Brain microvascular endothelial cell (primary cell): Measurements from ENCODE around the gene CUX1.
"Not testable (repeated sequence)": the region's sequence is repeated elsewhere in the genome, so short reads cannot be mapped to it uniquely, and the experiment has no call there.

Experiments
- DNase-seq: peaks from one replicate; pipeline ENCODE4 v3.0.0-alpha.2; 2020
- H3K27ac ChIP-seq: fragments of 250-450 bp; sonication (Bioruptor Pico); 2 replicates; pipeline ENCODE4 v1.5.1; 2020; ENCODE audit warnings: mild to moderate bottlenecking, moderate library complexity
- H3K27me3 ChIP-seq: fragments of 250-450 bp; sonication (Bioruptor Pico); replicated peaks from 2 replicates; pipeline ENCODE4 v1.5.1; 2020; ENCODE audit warnings: mild to moderate bottlenecking
- H3K36me3 ChIP-seq: fragments of 250-450 bp; sonication (Bioruptor Pico); replicated peaks from 2 replicates; pipeline ENCODE4 v1.5.1; 2020; ENCODE audit warnings: mild to moderate bottlenecking
- H3K4me3 ChIP-seq: 2 replicates; pipeline ENCODE4 v1.5.1; 2011; ENCODE audit warnings: low read depth, mild to moderate bottlenecking, control low read depth, low read length, moderate library complexity
- in situ Hi-C: cut with HindIII; loops from 2 replicates; pipeline ENCODE4 v1.10.0; 2017; ENCODE audit warnings: low sequenced_read_pairs, low pct_ligation_motif_present
- TF ChIP-seq, protein P1 (sequence below): IDR thresholded peaks from 2 replicates; pipeline ENCODE4 v1.5.1; 2011; ENCODE audit warnings: low read depth, mild to moderate bottlenecking, moderate library complexity, low read length, control low read depth, inconsistent platforms; ENCODE audit errors: missing control alignments

CUX1 gene

DNA sequence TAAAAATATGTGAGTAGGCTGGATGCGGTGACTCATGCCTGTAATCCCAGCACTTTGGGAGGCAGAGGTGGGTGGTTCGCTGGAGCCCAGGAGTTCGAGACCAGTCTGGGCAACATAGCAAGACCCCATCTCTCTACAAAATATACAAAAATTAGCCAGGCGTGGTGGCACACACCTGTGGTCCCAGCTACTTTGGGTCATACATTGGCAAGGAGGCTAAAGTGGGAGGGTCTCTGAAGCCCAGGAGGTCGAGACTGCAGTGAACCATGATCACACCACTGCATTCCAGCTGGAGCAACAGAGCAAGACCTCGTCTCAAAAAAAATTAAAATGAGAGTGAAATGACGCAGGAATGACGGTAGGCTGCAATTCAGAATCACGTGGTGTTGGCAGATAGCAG, 404.5 kb downstream of the CUX1 start:
- in situ Hi-C loops = no loop called here
- H3K27ac ChIP-seq = no peak overlapping the region
- H3K36me3 ChIP-seq = no peaks in the 10 kb centered on the region
- no peaks in the 10 kb centered on the region for H3K27me3 ChIP-seq
- TF ChIP-seq, protein P1, sequence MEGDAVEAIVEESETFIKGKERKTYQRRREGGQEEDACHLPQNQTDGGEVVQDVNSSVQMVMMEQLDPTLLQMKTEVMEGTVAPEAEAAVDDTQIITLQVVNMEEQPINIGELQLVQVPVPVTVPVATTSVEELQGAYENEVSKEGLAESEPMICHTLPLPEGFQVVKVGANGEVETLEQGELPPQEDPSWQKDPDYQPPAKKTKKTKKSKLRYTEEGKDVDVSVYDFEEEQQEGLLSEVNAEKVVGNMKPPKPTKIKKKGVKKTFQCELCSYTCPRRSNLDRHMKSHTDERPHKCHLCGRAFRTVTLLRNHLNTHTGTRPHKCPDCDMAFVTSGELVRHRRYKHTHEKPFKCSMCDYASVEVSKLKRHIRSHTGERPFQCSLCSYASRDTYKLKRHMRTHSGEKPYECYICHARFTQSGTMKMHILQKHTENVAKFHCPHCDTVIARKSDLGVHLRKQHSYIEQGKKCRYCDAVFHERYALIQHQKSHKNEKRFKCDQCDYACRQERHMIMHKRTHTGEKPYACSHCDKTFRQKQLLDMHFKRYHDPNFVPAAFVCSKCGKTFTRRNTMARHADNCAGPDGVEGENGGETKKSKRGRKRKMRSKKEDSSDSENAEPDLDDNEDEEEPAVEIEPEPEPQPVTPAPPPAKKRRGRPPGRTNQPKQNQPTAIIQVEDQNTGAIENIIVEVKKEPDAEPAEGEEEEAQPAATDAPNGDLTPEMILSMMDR = no peak
- DNase-seq = no peak
- H3K4me3 ChIP-seq = no peak overlapping the region

DNA sequence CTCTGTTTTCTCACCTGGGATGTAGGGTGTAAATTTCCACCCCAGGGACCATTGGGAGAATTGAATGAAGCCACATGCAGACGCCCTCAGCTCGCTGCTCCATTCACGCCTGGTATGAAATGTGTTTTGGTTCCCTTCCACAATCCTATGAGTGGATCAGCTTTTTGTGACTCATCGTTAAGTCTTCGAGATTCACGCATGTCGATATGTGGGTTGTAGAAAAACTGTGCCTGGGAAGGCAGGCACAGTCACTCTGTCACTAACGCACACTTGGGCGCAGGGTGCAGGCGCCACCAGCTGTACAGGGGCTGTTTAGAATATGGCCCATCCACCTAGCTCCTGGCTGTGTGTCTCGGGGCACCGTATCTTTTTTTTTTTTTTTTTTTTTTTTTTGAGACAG, 405.0 kb downstream of the CUX1 start:
- Histone ChIP-seq H3K27me3 (no peaks in the 10 kb centered on the region), H3K36me3 (no peaks in the 10 kb centered on the region), H3K4me3 (no peak overlapping the region), H3K27ac (no peak overlapping the region)
- TF ChIP-seq, protein P1 = no peak
- in situ Hi-C loops = no loop called here
- no peak for DNase-seq

DNA sequence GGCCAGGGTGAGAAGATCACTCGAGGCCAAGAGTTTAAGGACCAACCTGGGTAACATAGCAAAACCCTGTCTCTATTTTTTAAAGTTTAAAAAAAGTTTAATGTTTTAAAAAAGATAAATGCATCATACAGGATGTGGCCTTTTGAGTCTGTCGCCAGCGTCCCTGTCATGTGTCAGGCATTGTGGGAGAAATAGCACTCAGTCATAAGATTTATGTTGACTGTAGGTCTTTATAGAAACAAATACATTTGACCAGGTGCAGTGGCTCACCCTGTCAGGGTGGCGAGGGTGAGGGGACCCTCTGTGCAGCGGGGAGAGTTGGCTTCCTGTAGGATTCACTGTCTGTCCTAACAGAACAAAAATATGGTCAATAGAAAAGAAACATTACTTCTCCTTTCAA, 405.8 kb downstream of the CUX1 start:
- in situ Hi-C loops = no loop called here
- no peak for DNase-seq
- TF ChIP-seq, protein P1 = no peak
- Histone ChIP-seq H3K4me3 (no peak overlapping the region), H3K36me3 (no peaks in the 10 kb centered on the region), H3K27ac (no peak overlapping the region), H3K27me3 (no peaks in the 10 kb centered on the region)

DNA sequence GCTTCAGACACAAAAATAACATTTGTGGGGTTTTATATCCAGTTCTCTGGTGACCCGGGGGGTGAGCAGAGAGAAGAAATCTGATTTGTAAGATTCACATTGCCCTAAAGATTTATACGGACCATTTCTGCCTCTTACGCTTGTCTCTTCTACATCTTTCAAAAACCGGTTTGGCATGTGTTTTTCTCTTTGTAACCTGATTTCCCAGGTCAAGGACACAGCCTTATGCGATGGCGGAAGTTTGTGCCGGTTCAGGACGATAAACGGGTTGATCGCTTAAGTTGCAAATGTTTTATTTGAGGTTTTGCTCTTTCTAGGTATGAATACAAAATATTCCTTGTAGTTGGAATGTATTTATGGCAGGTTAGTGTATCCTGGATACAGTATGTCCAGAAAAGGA, 407.6 kb downstream of the CUX1 start:
- H3K36me3 ChIP-seq = peaks cover 6% of the 10 kb centered on the region
- DNase-seq = no peak
- H3K27ac ChIP-seq = no peak overlapping the region
- TF ChIP-seq, protein P1 = no peak
- no peaks in the 10 kb centered on the region for H3K27me3 ChIP-seq
- no peak overlapping the region for H3K4me3 ChIP-seq
- in situ Hi-C loops = no loop called here

DNA sequence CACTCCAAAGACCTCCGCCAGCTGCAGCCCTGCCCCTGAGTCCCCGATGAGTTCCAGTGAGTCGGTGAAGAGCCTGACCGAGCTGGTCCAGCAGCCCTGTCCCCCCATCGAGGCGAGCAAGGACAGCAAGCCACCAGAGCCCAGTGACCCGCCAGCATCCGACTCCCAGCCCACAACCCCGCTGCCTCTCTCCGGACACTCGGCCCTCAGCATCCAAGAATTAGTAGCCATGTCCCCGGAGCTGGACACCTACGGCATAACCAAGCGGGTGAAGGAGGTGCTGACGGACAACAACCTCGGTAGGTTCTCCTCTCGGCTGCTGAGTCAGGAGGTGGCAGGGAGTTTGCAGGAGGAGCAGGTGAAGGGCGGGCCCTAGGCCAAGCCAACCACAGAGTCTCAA, 409.9 kb downstream of the CUX1 start:
- H3K27ac ChIP-seq = no peak overlapping the region
- H3K4me3 ChIP-seq = no peak overlapping the region
- H3K27me3 ChIP-seq = no peaks in the 10 kb centered on the region
- in situ Hi-C loops = no loop called here
- DNase-seq = no peak
- H3K36me3 ChIP-seq = peaks cover 6% of the 10 kb centered on the region
- TF ChIP-seq, protein P1 = no peak

DNA sequence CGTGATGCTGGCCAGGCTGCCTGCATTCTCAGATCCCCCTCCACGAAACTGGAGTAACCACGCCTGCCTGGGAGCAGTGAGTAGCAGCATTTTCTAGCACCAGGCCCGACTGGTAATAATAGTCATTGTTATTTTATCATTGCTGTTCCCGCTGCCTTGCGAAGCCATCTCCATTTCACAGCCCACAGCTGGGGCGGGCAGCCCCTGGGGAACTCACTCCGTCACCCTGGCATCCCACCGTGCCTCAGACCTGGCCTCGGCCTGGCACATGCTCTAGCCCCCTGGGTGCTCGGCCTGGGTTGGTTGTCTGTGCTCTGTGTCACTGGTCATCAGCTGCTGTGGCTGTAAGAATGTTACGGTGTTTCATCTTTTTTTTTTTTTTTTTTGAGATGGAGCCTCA, 411.5 kb downstream of the CUX1 start:
- Histone ChIP-seq H3K4me3 (no peak overlapping the region), H3K27ac (no peak overlapping the region), H3K27me3 (no peaks in the 10 kb centered on the region), H3K36me3 (peaks cover 6% of the 10 kb centered on the region)
- in situ Hi-C loops = no loop called here
- no peak for DNase-seq
- TF ChIP-seq, protein P1 = no peak

DNA sequence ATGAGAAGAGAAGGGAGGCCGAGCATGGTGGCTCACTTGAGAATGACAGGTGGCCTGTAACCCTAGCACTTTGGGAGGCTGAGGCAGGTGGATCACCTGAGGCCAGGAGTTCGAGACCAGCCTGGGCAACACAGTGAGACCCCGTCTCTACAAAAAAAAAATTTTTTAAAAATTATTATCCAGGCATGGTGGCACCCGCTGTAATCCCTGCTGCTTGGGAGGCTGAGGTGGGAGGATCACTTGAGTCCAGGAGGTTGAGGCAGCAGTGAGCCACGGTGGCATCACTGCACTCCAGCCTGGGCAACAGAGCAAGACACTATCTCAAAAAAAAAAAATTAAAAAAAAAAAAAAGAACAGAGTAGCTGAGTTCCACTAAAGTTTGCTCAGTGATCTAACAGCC, 412.7 kb downstream of the CUX1 start:
- H3K36me3 ChIP-seq, H3K27me3 ChIP-seq, DNase-seq, H3K27ac ChIP-seq, in situ Hi-C loops, H3K4me3 ChIP-seq: not testable (repeated sequence)
